GM12892 (cell line): ENCODE results near the gene GPC5.

Source experiments
- POLR2A ChIP-seq: IDR thresholded peaks from 2 replicates; pipeline ENCODE4 v1.6.1; 2011; ENCODE audit warnings: low read depth, low read length, control low read depth
- POLR2AphosphoS5 ChIP-seq: IDR thresholded peaks from 2 replicates; pipeline ENCODE4 v1.6.1; 2011; ENCODE audit warnings: low read depth, low read length, control low read depth
- TAF1 ChIP-seq: IDR thresholded peaks from 2 replicates; pipeline ENCODE4 v1.6.1; 2011; ENCODE audit warnings: low read depth, mild to moderate bottlenecking, control low read depth, low read length, borderline replicate concordance

- TF ChIP-seq POLR2AphosphoS5 (no peak), POLR2A (no peak), TAF1 (no peak)
Observed at GRCh38 chr13:91698767-91699166, 300.3 kb downstream of the GPC5 start.
